Measurements from ENCODE around the gene TRPV4. TPM values are rescaled to one million over a fixed set of nuclear protein-coding genes. Genes with fewer than 3 reads are reported as not detected.

The TRPV4 gene
- total RNA-seq, 1 experiment from 2014 or later, result 2.9 TPM

DNA sequence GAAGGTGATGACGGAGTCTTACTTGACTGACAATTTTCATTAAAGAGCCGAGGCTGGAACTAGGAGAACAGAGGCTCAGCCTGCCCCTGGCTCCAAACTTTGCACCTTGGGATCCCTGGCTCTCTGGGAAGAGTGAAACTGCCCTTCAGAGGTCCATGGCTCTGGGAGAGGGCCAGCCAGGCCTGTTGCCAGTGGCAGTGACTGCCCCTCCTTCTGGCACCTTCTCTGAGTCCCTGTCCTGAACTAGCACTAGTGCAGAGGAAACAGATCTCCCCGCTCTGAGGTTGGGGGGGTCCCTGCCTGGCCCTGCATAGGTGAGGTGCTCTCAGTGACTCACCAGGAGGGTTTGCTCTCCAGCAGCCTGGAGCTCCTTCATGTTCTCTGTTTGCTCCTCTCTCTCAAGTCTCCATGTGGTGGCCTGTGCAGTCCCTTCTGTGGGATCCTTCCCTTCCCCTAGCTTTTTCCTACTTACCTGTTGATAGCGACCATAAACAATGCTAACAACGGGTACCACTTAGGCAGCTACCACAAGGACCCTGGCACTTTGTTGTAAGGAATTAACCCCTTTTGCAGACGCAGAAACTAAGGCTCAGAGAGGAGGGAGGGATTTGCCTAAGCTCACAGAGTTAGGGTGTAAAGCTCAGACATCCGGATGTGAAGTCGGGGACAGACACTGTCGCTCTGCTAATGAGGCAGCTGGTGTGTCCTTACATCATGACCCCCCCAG, 97.2 kb downstream of the TRPV4 start (continued):
- TF ChIP-seq FOXP4 (CRISPR knock-in tag; IDR thresholded peaks at IDR 0.05) (no peak), KAT7 (CRISPR knock-in tag; IDR thresholded peaks at IDR 0.05; ENCODE audit: borderline replicate concordance) (no peak), ZMAT4 (CRISPR knock-in tag; IDR thresholded peaks at IDR 0.05) (no peak)

GRCh38 chr12:109735051-109735521, 98.1 kb downstream of the TRPV4 start:
- Mint-ChIP-seq H3K36me3 (no peaks in the 10 kb centered on the region), H3K4me3 (no peak overlapping the region), H3K27ac (no peak overlapping the region), H3K4me1 (peaks cover 34% of the 10 kb centered on the region), H3K9me3 (no peaks in the 10 kb centered on the region), H3K27me3 (ENCODE audit: low read depth) (no peaks in the 10 kb centered on the region)
- POLR2A ChIA-PET, result interaction anchor here (0.8 kb wide), 1 partner anchor 21 kb away, joined by 3 read pairs; the partner anchor contains the start of gene FAM222A
- no peak for TF ChIP-seq HMGXB4 (CRISPR knock-in tag; IDR thresholded peaks at IDR 0.05)
- TF ChIP-seq HMGA2 (CRISPR knock-in tag; IDR thresholded peaks at IDR 0.05), result no peak
- TF ChIP-seq ZMAT4 (CRISPR knock-in tag; IDR thresholded peaks at IDR 0.05), result no peak
- TF ChIP-seq FOXP4 (CRISPR knock-in tag; IDR thresholded peaks at IDR 0.05), result no peak
- TF ChIP-seq SP1 (CRISPR knock-in tag; conservative IDR thresholded peaks at IDR 0.05), result no peak
- no peak for TF ChIP-seq CBFB (CRISPR knock-in tag; IDR thresholded peaks at IDR 0.05; ENCODE audit: low read depth)
- CTCF ChIA-PET, result interaction anchor here (0.6 to 3.0 kb wide), 11 partner anchors 12 to 216 kb away, joined by 3 to 28 read pairs (median 10); partner anchors contain the start of gene FAM222A
- DNase-seq (ENCODE audit: low spot score) (peak; percentile 11), ATAC-seq (no peak)

GRCh38 chr12:109734219-109735000, 98.8 kb downstream of the TRPV4 start:
- peak overlapping the region; percentile 48 for H3K4me3 Mint-ChIP-seq

More at GRCh38 chr12:109734219-109735000, 98.8 kb downstream of the TRPV4 start:
- Mint-ChIP-seq H3K27me3 (ENCODE audit: low read depth) (no peaks in the 10 kb centered on the region), H3K4me1 (peaks cover 34% of the 10 kb centered on the region), H3K27ac (peak overlapping the region; percentile 15; the same call in 1 of the 2 replicates), H3K9me3 (no peaks in the 10 kb centered on the region), H3K36me3 (no peaks in the 10 kb centered on the region)
- CTCF ChIA-PET, result interaction anchor here (0.6 to 3.0 kb wide), 13 partner anchors 12 to 215 kb away, joined by 3 to 28 read pairs (median 5); partner anchors contain the start of gene FAM222A
- peak; percentile 62 for ATAC-seq
- TF ChIP-seq, protein P1, sequence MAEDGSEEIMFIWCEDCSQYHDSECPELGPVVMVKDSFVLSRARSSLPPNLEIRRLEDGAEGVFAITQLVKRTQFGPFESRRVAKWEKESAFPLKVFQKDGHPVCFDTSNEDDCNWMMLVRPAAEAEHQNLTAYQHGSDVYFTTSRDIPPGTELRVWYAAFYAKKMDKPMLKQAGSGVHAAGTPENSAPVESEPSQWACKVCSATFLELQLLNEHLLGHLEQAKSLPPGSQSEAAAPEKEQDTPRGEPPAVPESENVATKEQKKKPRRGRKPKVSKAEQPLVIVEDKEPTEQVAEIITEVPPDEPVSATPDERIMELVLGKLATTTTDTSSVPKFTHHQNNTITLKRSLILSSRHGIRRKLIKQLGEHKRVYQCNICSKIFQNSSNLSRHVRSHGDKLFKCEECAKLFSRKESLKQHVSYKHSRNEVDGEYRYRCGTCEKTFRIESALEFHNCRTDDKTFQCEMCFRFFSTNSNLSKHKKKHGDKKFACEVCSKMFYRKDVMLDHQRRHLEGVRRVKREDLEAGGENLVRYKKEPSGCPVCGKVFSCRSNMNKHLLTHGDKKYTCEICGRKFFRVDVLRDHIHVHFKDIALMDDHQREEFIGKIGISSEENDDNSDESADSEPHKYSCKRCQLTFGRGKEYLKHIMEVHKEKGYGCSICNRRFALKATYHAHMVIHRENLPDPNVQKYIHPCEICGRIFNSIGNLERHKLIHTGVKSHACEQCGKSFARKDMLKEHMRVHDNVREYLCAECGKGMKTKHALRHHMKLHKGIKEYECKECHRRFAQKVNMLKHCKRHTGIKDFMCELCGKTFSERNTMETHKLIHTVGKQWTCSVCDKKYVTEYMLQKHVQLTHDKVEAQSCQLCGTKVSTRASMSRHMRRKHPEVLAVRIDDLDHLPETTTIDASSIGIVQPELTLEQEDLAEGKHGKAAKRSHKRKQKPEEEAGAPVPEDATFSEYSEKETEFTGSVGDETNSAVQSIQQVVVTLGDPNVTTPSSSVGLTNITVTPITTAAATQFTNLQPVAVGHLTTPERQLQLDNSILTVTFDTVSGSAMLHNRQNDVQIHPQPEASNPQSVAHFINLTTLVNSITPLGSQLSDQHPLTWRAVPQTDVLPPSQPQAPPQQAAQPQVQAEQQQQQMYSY (CRISPR knock-in tag; IDR thresholded peaks at IDR 0.05), result peak; percentile 95
- TF ChIP-seq ZMAT4 (CRISPR knock-in tag; IDR thresholded peaks at IDR 0.05) (no peak), CBFB (CRISPR knock-in tag; IDR thresholded peaks at IDR 0.05; ENCODE audit: low read depth) (no peak), ATF1 (CRISPR knock-in tag; IDR thresholded peaks at IDR 0.05) (no peak), PRRX2 (CRISPR knock-in tag; IDR thresholded peaks at IDR 0.05) (no peak), SMAD4 (CRISPR knock-in tag; IDR thresholded peaks at IDR 0.05) (no peak), TP53 (CRISPR knock-in tag; IDR thresholded peaks at IDR 0.05) (no peak)
- TF ChIP-seq, protein P2, sequence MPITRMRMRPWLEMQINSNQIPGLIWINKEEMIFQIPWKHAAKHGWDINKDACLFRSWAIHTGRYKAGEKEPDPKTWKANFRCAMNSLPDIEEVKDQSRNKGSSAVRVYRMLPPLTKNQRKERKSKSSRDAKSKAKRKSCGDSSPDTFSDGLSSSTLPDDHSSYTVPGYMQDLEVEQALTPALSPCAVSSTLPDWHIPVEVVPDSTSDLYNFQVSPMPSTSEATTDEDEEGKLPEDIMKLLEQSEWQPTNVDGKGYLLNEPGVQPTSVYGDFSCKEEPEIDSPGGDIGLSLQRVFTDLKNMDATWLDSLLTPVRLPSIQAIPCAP (CRISPR knock-in tag; IDR thresholded peaks at IDR 0.05), result no peak
- peak; percentile 62 for DNase-seq (ENCODE audit: low spot score)
- POLR2A ChIA-PET, result interaction anchor here (0.6 to 0.8 kb wide), 3 partner anchors 21 to 716 kb away, joined by 3 to 4 read pairs (median 3); partner anchors contain the start of genes ARPC3 and FAM222A
